NCI-H510A treated with DMSO at 0.1 percent for 48 hours (cell line): Measurements from ENCODE around the gene SRP54.
"Not testable (repeated sequence)": the region's sequence is repeated elsewhere in the genome, so short reads cannot be mapped to it uniquely, and the experiment has no call there.

ENCODE experiments used
- DNase-seq: peaks from one replicate; lab custom pipeline; 2025; lab: John Stamatoyannopoulos, UW

The SRP54 gene

DNA sequence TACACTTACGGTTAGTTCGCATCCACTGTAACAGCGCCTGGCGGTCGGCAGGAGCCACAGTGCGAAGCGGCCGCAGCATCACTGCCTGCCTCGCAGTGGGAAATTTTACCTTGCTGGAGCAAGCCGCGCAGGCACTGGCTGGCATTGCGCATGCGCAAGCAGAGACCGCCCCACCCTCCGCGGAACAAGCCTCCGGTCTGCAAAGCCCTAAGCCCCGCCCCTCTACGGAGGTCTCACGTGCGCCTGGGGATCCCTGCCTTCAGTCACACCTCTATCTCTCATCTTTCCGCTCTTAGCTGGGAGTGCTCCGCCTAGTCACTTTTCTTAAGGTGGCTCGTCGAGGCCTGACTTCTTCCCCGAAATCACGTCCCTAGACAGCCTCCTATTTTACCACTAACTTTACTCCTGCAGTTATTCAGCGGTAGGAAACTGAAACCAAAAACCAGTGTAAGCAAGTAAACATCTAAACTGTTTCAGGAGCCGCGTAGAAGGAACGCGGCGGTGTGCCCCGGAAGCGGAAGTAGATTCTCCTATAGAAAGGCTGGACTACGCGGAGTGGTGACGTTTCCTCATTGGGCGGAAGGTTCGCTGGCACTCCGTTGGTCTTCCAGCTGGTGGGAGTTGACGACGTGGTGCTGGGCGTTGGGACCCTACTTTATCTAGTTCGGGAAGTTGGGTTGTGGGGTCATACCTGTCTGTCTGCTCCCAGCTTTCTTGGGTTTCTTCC lies at the start of gene SRP54:
SRP54 (plus strand) TSS at position 572 of the 727 bp plus-strand sequence. CDS start 13,718 bp downstream, outside the sequence.
- DNase-seq = peak; percentile 99

GRCh38 chr14:34933301-34933700 lies 49.5 kb upstream of the SRP54 start:
- no peak for DNase-seq

- DNase-seq = no peak
These were observed 47.3 kb upstream of the SRP54 start for GRCh38 chr14:34935488-34935887.

DNA sequence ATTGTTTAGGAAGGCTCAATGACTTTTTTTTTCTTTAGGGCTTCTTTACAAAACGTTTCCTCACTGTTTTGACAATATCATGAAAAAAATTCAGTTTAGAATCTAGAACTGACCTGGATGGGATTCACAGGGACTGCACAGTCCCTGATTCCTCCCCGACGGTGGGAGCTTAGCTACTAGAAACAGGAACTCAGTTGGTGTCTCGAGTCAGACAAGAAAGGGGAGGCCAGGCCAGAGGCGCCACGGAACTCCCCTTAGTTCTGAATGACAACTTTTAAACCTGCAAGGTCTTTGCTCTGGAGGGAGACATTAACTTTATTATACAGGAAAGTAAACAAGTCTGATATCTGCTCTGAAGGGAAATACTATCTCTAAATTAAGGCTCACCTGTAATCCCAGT lies 45.4 kb upstream of the SRP54 start:
- no peak for DNase-seq

DNA sequence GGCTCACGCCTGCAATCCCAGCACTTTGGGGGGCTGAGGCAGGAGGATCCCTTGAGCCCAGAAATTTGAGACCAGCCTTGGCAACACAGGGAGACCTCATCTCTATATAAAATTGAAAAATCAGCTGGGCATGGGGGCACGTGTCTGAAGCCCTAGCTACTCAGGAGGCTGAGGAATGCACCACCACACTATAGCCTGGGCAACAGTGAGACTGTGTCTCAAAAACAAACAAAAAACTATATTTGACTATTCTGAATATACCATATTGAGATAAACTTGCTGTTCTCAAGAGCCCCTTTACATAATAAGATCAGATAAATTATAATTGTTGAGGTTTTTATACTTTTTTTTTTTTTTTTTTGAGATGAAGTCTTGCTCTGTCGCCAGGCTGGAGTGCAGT lies 44.9 kb upstream of the SRP54 start:
- DNase-seq = no peak

DNA sequence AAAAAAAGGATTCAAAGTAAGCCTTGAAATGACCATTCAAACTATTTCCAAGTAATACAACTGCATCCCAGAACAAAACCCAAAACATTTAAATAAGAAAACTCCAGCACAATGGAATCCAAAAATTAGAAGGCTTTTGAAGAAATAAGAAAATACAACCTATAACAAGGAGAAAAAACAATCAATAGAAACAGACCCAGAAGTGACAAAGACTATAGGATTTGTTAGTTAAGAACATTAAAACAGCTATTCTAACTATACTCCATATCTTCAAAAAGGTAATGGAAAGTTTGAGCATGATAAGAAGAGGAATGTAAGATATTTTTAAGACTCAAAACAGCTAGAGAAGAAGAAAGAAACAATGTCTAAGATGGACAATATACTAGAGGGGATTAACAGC lies 39.3 kb upstream of the SRP54 start:
- no peak for DNase-seq

- no peak for DNase-seq
These were observed 38.0 kb upstream of the SRP54 start for GRCh38 chr14:34944744-34945143.

- no peak for DNase-seq
These were observed 36.1 kb upstream of the SRP54 start for GRCh38 chr14:34946699-34947098.

- DNase-seq = no peak
These were observed 31.5 kb upstream of the SRP54 start for GRCh38 chr14:34951286-34951685.

- no peak for DNase-seq
These were observed 25.9 kb upstream of the SRP54 start for GRCh38 chr14:34956931-34957330.

DNA sequence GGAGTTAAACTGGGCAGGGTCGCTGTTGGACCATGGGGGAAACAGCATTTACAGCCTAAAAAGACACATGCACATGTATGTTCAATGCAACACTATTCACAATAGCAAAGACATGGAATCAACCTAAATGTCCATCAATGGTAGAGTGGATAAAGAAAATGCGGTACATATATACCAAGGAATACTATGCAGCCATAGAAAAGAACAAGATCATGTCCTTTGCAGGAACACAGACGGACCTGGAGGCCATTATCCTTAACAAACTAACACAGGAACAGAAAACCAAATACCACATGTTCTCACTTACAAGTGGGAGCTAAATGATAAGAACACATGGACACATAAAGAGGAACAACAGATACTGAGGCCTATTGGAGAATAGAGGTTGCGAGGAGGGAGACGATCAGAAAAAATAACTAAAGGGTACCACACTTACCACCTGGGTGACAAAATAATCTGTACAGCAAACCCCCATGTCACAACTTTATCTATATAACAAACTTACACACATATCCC lies 25.0 kb upstream of the SRP54 start:
- no peak for DNase-seq

- not testable (repeated sequence) for DNase-seq
These were observed 20.7 kb upstream of the SRP54 start for GRCh38 chr14:34962106-34962505.

DNA sequence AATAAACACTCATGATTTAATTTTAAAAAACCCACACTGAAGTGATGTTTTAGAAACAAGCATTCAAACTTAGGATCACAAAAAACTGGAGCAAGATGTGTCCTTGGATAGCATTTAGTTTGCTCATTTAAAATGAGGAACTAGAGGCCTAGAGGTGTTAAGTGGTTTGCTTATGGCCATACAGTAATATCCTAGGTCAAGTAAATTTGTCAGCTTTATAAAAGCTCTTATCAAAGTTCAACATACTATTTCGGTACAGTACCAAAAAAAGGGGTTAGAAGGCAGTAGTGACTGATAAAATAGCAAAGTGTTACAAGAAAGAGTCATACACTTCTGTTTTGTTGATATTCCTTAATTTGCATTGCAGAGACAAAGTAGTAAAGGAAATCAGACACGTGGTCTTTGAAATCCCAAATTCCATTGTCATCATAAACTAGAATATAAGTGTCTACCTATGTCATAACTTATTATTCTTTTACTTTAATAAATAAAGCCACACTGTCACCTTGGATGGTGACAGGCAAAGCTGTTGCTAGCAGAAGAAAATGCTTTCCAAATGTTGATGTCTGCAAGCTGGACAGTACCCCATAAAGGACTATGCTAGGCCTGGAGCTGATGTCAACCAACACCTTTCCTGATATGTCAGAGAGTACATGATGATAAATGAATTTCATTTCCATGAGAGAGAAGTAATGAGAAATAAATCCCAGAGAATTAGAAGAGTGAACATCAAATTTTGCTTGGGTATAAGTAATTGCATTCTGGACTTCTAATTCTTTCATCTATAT lies 17.6 kb upstream of the SRP54 start:
- no peak for DNase-seq

DNA sequence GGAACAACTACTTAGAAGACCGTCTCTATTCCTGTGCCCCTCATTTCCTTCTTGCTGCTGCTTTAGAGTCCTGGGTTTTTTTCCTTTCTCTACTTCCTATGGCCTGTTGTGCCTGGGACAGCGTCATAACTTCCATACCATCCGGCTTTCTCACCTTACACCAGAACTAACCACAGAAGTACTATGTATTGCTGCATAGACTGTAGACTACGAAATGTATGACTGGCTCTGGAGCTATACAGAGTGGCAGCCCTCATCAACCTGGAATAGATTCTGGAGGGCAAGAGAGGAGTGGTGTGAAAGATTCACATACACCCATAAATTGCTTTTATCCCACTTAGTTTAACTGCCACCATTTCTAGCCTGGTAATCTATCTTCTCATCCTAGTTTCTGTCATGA lies 16.9 kb upstream of the SRP54 start:
- no peak for DNase-seq

DNA sequence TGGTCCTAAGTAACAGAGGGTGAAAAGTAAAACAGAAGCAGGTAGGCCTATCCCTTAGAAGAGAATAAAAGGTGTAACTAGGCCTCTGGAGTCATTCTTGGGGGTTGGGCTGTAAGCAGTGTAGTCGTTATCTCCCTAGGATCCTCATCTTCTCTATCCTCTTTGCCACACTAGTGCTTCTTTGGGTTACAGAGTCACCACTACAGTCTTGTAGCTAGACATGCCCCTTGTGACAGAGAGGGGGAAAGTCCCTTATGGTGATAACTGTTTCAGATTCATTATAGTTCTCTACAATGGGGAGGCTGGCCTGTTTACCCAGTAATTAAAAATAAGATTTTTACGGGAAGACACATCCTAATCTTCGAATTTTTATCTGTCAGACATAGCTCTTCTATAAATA lies 16.4 kb upstream of the SRP54 start:
- no peak for DNase-seq

DNA sequence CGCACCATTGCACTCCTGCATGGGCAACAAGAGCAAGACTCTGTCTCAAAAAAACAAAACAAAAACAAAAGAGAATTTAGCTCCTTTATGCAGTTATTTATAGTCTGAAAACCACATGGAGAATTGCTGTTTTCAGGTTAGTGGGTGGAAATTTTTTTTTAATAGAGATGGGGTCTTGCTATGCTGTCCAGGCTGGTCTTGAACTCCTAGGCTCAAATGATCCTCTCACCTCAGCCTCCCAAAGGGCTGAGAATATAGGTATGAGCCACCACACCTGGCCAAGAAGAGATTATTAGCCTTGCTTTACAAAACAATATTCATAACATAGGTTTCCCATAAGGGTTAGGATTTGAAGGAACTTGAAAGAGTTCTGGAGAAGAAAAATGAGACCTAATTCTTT lies 12.1 kb upstream of the SRP54 start:
- no peak for DNase-seq

DNA sequence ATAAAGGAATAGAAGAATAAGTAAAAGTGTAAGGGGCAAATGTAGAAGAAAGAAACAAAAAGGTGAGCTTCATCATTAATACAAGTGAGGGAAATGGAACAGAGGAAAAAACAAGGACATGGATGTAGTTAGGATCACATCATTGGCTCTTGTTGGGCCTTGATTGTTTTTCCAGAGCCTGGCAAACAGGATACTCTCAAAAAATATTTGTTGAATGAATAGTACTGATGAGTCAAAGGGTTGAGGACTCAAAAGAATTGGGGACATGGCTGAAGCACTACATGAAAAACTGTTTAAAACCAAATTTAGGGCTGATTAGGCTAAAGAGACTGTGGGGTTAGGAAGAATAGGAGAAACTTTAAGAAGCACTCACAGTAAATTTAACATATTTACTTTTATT lies 11.4 kb upstream of the SRP54 start:
- DNase-seq = no peak

- no peak for DNase-seq
These were observed 11.0 kb upstream of the SRP54 start for GRCh38 chr14:34971801-34972200.

DNA sequence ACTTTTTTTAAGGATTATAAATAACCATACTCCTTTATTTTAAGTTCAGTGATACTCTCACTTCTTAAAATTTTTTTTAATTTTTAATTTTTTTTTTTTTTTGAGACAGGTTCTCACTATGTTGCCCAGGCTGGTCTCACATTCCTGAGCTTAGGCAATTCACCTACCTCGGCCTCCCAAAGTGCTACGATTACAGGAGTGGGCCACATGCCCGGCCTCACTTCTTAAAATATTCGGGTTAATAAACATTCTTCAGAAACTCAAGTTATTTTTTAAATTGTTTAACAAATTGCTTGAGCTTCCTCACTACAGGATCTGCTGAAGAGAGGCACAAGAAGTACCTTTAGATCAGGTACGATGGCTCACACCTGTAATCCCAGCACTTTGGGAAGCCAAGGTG lies 4.3 kb upstream of the SRP54 start:
- DNase-seq = no peak

GRCh38 chr14:34980337-34980900 lies 2.4 kb upstream of the SRP54 start:
- DNase-seq = no peak

DNA sequence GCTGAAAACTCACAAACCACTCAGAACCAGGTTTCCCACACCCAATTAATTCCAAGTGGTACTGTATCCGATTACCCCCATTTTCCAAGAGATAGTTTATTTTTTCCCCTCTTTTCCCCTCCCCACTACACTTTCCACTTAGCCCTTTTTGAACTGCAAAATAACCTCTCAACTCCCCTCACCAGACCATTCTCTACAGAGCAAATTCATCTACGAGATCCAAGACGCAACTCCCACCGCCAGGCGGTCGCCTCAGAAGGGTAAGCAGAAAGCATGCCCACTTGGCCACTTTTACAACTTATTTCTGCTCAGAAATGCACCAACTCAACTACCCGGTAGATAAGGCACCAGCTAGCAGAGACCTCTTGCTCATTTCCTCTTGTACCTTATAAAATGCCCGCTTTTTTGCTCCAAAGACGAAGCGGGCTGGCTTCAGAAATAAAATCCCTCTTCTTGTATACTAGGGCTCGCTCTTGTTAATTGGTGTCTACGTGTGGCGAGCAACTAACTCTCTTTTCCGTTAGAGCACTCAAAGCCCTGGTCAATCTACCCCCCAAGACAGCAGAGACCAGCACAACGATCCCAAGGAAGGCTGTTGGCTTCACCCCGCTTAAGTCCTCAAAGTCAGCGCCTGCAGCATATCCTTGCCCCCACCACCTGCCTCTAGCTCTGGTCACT lies 910 bp upstream of the SRP54 start:
- DNase-seq = no peak

GRCh38 chr14:34983148-34983760 lies 462 bp downstream of the SRP54 start:
- no peak for DNase-seq
